Measurements from ENCODE around the gene PLCD3.

Gene PLCD3

GRCh38 chr17:45161288-45162024 lies 29.1 kb upstream of the PLCD3 start, which contains the start of gene HEXIM2:
Gene HEXIM2, plus strand, starts transcription at chr17:45161875. Its CDS starts 919 bp downstream, at chr17:45162794.
- Histone ChIP-seq H3K4me3 (replicated peaks; ENCODE audit: insufficient read depth, low read length) (peak within 1 kb of the TSS; percentile 72), H3K27ac (replicated peaks) (peak within 1 kb of the TSS; percentile 100), H3K27me3 (ENCODE audit: insufficient read depth, poor library complexity, severe bottlenecking) (no peaks in the 10 kb centered on the region)
- peak; percentile 93 for TF ChIP-seq POLR2AphosphoS5 (IDR thresholded peaks at IDR 0.05; ENCODE audit: low read depth)
- TF ChIP-seq REST (IDR thresholded peaks at IDR 0.05; ENCODE audit: insufficient replicate concordance, low read depth), result no peak
- TF ChIP-seq GABPA (IDR thresholded peaks at IDR 0.05; ENCODE audit: low read depth), result no peak
- peak; percentile 22; the same call in 1 of the 2 replicates for TF ChIP-seq SPI1 (IDR thresholded peaks at IDR 0.05; ENCODE audit: borderline replicate concordance, low read depth)
- peak; percentile 99 to 100 for DNase-seq (ENCODE audit: low read depth in 1 of 2, low spot score in 1 of 2)

GRCh38 chr17:45160447-45161287 lies 28.4 kb upstream of the PLCD3 start:
- peak; percentile 47 to 81 for DNase-seq (ENCODE audit: low read depth in 1 of 2, low spot score in 1 of 2)
- H3K4me3 ChIP-seq (replicated peaks; ENCODE audit: insufficient read depth, low read length), result peak overlapping the region; percentile 72
- TF ChIP-seq SPI1 (IDR thresholded peaks at IDR 0.05; ENCODE audit: borderline replicate concordance, low read depth) (no peak), GABPA (IDR thresholded peaks at IDR 0.05; ENCODE audit: low read depth) (no peak), POLR2AphosphoS5 (IDR thresholded peaks at IDR 0.05; ENCODE audit: low read depth) (0 out of 2 replicates have a peak, but pooled peaks have one; percentile 26)
- peak overlapping the region; percentile 100 for H3K27ac ChIP-seq (replicated peaks)
- no peaks in the 10 kb centered on the region for H3K27me3 ChIP-seq (ENCODE audit: insufficient read depth, poor library complexity, severe bottlenecking)

GRCh38 chr17:45156242-45156641 lies 23.9 kb upstream of the PLCD3 start:
- no peak overlapping the region for H3K4me3 ChIP-seq (replicated peaks; ENCODE audit: insufficient read depth, low read length)
- no peak overlapping the region for H3K27ac ChIP-seq (replicated peaks)
- no peak for TF ChIP-seq SPI1 (IDR thresholded peaks at IDR 0.05; ENCODE audit: borderline replicate concordance, low read depth)
- TF ChIP-seq POLR2AphosphoS5 (IDR thresholded peaks at IDR 0.05; ENCODE audit: low read depth), result no peak
- TF ChIP-seq REST (IDR thresholded peaks at IDR 0.05; ENCODE audit: insufficient replicate concordance, low read depth), result no peak
- no peak for TF ChIP-seq GABPA (IDR thresholded peaks at IDR 0.05; ENCODE audit: low read depth)
- no peak for TF ChIP-seq CTCF (IDR thresholded peaks at IDR 0.05; ENCODE audit: insufficient read depth, low read length)
- H3K27me3 ChIP-seq (ENCODE audit: insufficient read depth, poor library complexity, severe bottlenecking), result no peaks in the 10 kb centered on the region
- no peak for DNase-seq (ENCODE audit: low read depth in 1 of 2, low spot score in 1 of 2)

- no peak for TF ChIP-seq POLR2AphosphoS5 (IDR thresholded peaks at IDR 0.05; ENCODE audit: low read depth)
- no peak overlapping the region for H3K4me3 ChIP-seq (replicated peaks; ENCODE audit: insufficient read depth, low read length)
- H3K27me3 ChIP-seq (ENCODE audit: insufficient read depth, poor library complexity, severe bottlenecking), result no peaks in the 10 kb centered on the region
- peak overlapping the region; percentile 17; the same call in 1 of the 2 replicates for H3K27ac ChIP-seq (replicated peaks)
- no peak for DNase-seq (ENCODE audit: low read depth in 1 of 2, low spot score in 1 of 2)
Measured at GRCh38 chr17:45155483-45155882, 23.2 kb upstream of the PLCD3 start.

- TF ChIP-seq GABPA (IDR thresholded peaks at IDR 0.05; ENCODE audit: low read depth) (no peak), SPI1 (IDR thresholded peaks at IDR 0.05; ENCODE audit: borderline replicate concordance, low read depth) (no peak), REST (IDR thresholded peaks at IDR 0.05; ENCODE audit: insufficient replicate concordance, low read depth) (no peak), CTCF (IDR thresholded peaks at IDR 0.05; ENCODE audit: insufficient read depth, low read length) (no peak), POLR2AphosphoS5 (IDR thresholded peaks at IDR 0.05; ENCODE audit: low read depth) (no peak)
- Histone ChIP-seq H3K4me3 (replicated peaks; ENCODE audit: insufficient read depth, low read length) (no peak overlapping the region), H3K27me3 (ENCODE audit: insufficient read depth, poor library complexity, severe bottlenecking) (no peaks in the 10 kb centered on the region), H3K27ac (replicated peaks) (no peak overlapping the region)
- no peak for DNase-seq (ENCODE audit: low read depth in 1 of 2, low spot score in 1 of 2)
Measured at GRCh38 chr17:45155029-45155428, 22.7 kb upstream of the PLCD3 start.
